Activated naive CD4-positive, alpha-beta T cell treated with anti-CD3 and anti-CD28 coated beads, Interleukin-2, amount 10 ng/mL, durations not matched to agents 7 days and 5 days (primary cell): ENCODE results near the gene ECSIT.
"Not testable (repeated sequence)": the region's sequence is repeated elsewhere in the genome, so short reads cannot be mapped to it uniquely, and the experiment has no call there.

ENCODE experiments used
- CTCF ChIA-PET: fragments of 350-600 bp; sonication (Branson Sonifier 250); formaldehyde crosslinking; loops from one replicate; lab custom pipeline; 2021; ENCODE audit warnings: antibody characterized with exemption; lab: Charles Lee
- DNase-seq: peaks from one replicate; pipeline ENCODE4 v3.0.0-alpha.2; 2020
- H3K27ac Mint-ChIP-seq: one replicate; pipeline ENCODE4 v1.8.0; 2021; ENCODE audit warnings: mild to moderate bottlenecking, moderate library complexity, mixed read lengths
- H3K27me3 Mint-ChIP-seq: one replicate; pipeline ENCODE4 v1.8.0; 2021; ENCODE audit warnings: mild to moderate bottlenecking, mixed read lengths
- H3K36me3 Mint-ChIP-seq: one replicate; pipeline ENCODE4 v1.8.0; 2021; ENCODE audit warnings: mixed read lengths
- H3K4me1 Mint-ChIP-seq: one replicate; pipeline ENCODE4 v1.8.0; 2021; ENCODE audit warnings: mixed read lengths
- H3K4me3 Mint-ChIP-seq: one replicate; pipeline ENCODE4 v1.8.0; 2021; ENCODE audit warnings: mild to moderate bottlenecking, moderate library complexity, mixed read lengths
- H3K9me3 Mint-ChIP-seq: one replicate; pipeline ENCODE4 v1.8.0; 2021; ENCODE audit warnings: mixed read lengths

The ECSIT gene

GRCh38 chr19:11482384-11483050, 46.4 kb downstream of the ECSIT start:
- Mint-ChIP-seq H3K27me3 (peaks cover 56% of the 10 kb centered on the region), H3K4me3 (peak overlapping the region; percentile 54), H3K4me1 (peaks cover 33% of the 10 kb centered on the region), H3K9me3 (no peaks in the 10 kb centered on the region), H3K36me3 (peaks cover 21% of the 10 kb centered on the region), H3K27ac (peak overlapping the region; percentile 29)
- CTCF ChIA-PET: interaction anchor here (0.6 to 2.0 kb wide), 24 partner anchors 9 to 356 kb away, joined by 3 to 19 read pairs (median 4); partner anchors contain the start of genes ELOF1, EPOR, ODAD3 and PRKCSH
- DNase-seq: peak; percentile 89

- H3K36me3 Mint-ChIP-seq: peaks cover 18% of the 10 kb centered on the region
- H3K27me3 Mint-ChIP-seq: peaks cover 63% of the 10 kb centered on the region
- H3K4me1 Mint-ChIP-seq: peaks cover 33% of the 10 kb centered on the region
- peak overlapping the region; percentile 52 for H3K27ac Mint-ChIP-seq
- H3K4me3 Mint-ChIP-seq: peak overlapping the region; percentile 54
- H3K9me3 Mint-ChIP-seq: no peaks in the 10 kb centered on the region
- DNase-seq: peak; percentile 84
- CTCF ChIA-PET: interaction anchor here (0.6 to 2.0 kb wide), 17 partner anchors 9 to 355 kb away, joined by 3 to 19 read pairs (median 4); partner anchors contain the start of genes ELOF1, EPOR, SWSAP1 and TSPAN16
These were observed 47.2 kb downstream of the ECSIT start for GRCh38 chr19:11481534-11482383.

DNA sequence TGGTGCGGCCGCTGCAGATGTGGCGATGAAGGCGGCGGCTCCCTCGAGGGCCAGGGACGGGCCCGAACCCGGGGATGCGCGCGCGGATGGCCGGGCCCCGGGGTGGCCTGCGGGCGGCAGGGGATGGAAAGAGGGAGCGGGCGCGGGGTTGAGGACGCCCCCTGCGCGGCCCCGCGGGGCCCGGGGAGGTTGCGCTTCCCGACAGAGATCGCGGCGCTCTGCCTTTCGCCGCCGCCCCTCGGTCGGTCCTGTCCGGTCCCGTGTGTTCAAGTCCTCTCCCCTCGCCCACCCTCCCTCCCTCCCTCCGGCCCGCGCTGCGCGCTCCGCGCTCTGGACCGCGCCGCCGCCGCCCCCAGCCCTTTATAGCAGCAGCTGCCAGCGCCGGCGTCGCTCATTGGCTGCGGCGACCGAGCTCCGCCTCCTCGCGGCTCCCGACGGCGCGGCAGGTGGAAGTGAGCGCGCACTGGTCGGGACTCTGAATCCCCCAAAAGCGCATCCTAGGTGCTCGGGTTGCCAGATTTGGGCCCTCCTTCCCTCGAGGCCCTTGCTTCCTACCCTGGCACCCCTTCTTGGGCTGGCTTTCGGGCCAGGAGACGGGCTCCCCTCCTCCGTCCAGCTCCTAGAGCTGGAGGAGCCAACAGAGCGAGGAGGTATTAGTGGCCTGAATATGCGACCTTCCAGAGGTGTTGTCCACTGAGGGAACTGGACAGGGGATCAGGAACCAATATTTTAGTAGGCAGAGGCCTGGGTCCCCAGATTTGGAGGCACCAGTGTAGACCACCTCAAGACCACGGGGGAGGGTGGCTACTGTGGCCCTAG, 48.0 kb downstream of the ECSIT start, which contains the start of gene ELAVL3:
Gene ELAVL3, minus strand, starts transcription at position 332 of the 819 bp plus-strand sequence. CDS start 438 bp downstream, outside the sequence.
- Mint-ChIP-seq H3K4me3 (peak within 1 kb of the TSS; percentile 54), H3K27me3 (peaks cover 70% of the 10 kb centered on the region), H3K4me1 (peaks cover 33% of the 10 kb centered on the region), H3K9me3 (no peaks in the 10 kb centered on the region), H3K36me3 (peaks cover 18% of the 10 kb centered on the region), H3K27ac (peak within 1 kb of the TSS; percentile 52)
- CTCF ChIA-PET: interaction anchor here (1.7 kb wide), 1 partner anchor 12 kb away, joined by 5 read pairs; no protein-coding TSS in a partner anchor
- no peak for DNase-seq

DNA sequence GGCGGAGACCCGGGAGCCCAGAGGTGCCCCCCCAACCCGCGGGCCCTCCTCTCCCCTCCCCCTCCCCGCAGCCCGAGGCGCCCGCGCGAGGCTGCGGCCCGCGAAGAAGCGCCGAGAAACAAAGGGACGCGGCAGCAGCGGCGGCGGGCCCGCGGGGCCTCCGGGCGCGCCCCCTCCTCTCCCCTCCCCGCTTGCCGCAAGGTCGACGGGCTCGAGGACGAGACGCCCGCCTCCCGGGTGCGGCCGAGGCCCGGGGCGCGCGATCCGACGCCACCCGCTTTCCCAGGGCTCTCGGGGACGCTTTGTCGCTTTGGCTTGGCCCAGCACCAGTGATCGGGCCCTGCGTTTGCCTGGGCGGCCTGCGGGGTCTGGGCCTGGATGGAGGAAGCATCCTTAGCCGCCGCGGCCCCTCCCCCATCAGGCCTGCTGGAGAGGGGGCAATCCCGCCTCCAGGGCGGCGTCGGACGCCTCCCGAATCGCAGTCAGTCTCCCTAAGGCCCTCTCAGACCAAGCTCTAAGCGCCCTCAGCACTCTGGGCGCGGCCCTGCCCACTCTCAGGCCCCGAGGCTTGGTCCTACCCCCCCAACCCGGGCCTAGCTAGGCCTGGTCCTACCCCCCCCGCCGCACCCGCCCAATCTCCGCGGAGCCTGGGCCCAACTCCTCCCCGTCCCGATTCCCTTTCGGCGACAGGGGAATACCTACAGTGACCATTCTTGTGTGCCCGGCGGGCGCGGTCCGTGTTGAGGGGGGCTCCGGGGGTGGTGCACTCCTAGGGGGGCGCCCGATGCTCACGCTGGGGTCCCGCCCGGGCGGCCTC, 48.8 kb downstream of the ECSIT start:
- peaks cover 78% of the 10 kb centered on the region for H3K27me3 Mint-ChIP-seq

DNA sequence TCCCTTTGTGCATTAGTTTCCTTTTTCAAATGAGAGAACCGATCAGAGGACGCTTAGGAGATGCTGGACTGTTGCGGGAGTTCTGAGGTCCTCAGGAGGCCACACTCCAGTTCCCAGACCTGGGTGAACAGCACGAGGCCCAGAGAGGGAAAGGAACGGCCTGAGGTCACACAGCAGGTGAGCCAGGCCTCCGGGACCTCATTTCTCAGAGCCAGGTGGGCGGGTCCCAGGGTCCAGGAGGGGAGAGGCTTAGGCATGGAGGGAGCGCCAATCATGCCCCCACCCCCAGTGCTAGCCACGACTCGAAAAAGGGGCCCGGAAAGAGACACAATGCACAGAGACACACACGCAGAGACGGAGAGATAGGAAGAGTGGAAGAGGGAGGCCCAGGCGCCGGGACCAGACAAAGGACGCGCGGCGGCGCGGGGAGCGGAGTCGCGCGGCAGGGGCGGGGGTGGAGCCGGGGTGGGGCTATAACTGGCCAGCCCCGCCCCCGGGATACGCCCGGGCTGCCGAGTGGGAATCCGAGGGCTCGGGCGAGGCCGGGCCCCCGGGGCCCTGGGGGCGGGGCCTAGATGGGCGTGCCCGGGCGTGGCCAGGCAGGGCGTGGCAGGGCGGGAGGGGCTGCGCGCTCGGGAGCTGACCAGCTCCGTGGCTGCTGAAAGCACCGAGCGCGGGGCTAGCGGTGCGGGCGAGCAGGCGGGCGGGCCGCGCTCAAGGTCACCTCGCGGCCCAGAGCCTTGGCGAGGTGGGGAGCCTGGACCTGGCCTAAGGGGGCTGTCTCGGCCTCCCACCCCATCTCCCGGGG, 49.6 kb downstream of the ECSIT start:
- H3K4me3 Mint-ChIP-seq: no peak overlapping the region
- peaks cover 78% of the 10 kb centered on the region for H3K27me3 Mint-ChIP-seq
- H3K9me3 Mint-ChIP-seq: no peaks in the 10 kb centered on the region
- H3K36me3 Mint-ChIP-seq: peaks cover 10% of the 10 kb centered on the region
- no peak overlapping the region for H3K27ac Mint-ChIP-seq
- no peak for DNase-seq
- H3K4me1 Mint-ChIP-seq: peaks cover 30% of the 10 kb centered on the region
- CTCF ChIA-PET: no interaction called here

More for the DNA sequence above, 48.8 kb downstream of the ECSIT start:
- Mint-ChIP-seq H3K36me3 (peaks cover 15% of the 10 kb centered on the region), H3K9me3 (no peaks in the 10 kb centered on the region), H3K4me3 (no peak overlapping the region), H3K4me1 (peaks cover 32% of the 10 kb centered on the region), H3K27ac (no peak overlapping the region)
- no peak for DNase-seq
- CTCF ChIA-PET: no interaction called here

GRCh38 chr19:11478167-11479089, 50.5 kb downstream of the ECSIT start:
- DNase-seq: no peak
- CTCF ChIA-PET: no interaction called here
- H3K27ac Mint-ChIP-seq: no peak overlapping the region
- peaks cover 7% of the 10 kb centered on the region for H3K36me3 Mint-ChIP-seq
- H3K27me3 Mint-ChIP-seq: peaks cover 78% of the 10 kb centered on the region
- H3K4me1 Mint-ChIP-seq: peaks cover 26% of the 10 kb centered on the region
- H3K4me3 Mint-ChIP-seq: no peak overlapping the region
- H3K9me3 Mint-ChIP-seq: no peaks in the 10 kb centered on the region

GRCh38 chr19:11475861-11476260, 53.1 kb downstream of the ECSIT start:
- Mint-ChIP-seq H3K4me1 (peaks cover 5% of the 10 kb centered on the region), H3K27me3 (peaks cover 71% of the 10 kb centered on the region), H3K4me3 (no peak overlapping the region), H3K36me3 (peaks cover 2% of the 10 kb centered on the region), H3K27ac (no peak overlapping the region), H3K9me3 (no peaks in the 10 kb centered on the region)
- CTCF ChIA-PET: interaction anchor here (1.4 kb wide), 1 partner anchor 93 kb away, joined by 3 read pairs; no protein-coding TSS in a partner anchor
- DNase-seq: no peak

GRCh38 chr19:11475343-11475742, 53.6 kb downstream of the ECSIT start:
- CTCF ChIA-PET: interaction anchor here (1.4 kb wide), 1 partner anchor 92 kb away, joined by 3 read pairs; no protein-coding TSS in a partner anchor
- not testable (repeated sequence) for H3K36me3 Mint-ChIP-seq, H3K9me3 Mint-ChIP-seq, H3K4me3 Mint-ChIP-seq, H3K27ac Mint-ChIP-seq, H3K4me1 Mint-ChIP-seq, DNase-seq
- peaks cover 66% of the 10 kb centered on the region for H3K27me3 Mint-ChIP-seq

GRCh38 chr19:11473725-11474124, 55.2 kb downstream of the ECSIT start:
- no peak for DNase-seq
- Mint-ChIP-seq H3K27ac (no peak overlapping the region), H3K9me3 (no peaks in the 10 kb centered on the region), H3K27me3 (peaks cover 50% of the 10 kb centered on the region), H3K4me1 (no peaks in the 10 kb centered on the region), H3K36me3 (no peaks in the 10 kb centered on the region), H3K4me3 (no peak overlapping the region)
- CTCF ChIA-PET: no interaction called here

DNA sequence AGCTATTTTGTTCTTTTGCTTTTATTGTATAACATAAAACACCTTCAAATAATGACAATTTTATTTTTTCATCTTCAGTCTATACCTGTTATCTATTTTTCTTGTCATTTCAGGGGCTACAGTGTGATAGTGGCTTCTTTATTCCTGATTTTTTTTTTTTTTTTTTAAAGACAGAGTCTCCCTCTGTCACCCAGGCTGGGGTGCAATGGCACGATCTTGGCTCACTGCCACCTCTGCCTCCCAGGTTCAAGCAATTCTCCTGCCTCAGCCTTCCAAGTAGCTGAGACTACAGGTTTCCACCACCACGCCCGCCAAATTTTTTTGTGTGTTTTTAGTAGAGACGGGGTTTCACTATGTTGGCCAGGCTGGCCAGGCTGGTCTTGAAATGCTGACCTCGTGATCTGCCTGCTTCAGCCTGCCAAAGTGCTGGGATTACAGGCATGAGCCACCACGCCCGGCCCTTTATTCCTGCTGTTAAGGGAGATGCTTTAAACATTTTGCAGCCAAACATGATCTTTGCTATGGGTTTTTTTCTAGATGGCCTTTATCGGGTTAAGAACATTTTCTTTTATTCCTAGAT, 60.6 kb downstream of the ECSIT start:
- H3K4me1 Mint-ChIP-seq, H3K27ac Mint-ChIP-seq, H3K4me3 Mint-ChIP-seq, H3K36me3 Mint-ChIP-seq, H3K9me3 Mint-ChIP-seq, DNase-seq: not testable (repeated sequence)
- H3K27me3 Mint-ChIP-seq: peaks cover 16% of the 10 kb centered on the region
- CTCF ChIA-PET: interaction anchor here (1.7 kb wide), 1 partner anchor 14 kb away, joined by 5 read pairs; no protein-coding TSS in a partner anchor

DNA sequence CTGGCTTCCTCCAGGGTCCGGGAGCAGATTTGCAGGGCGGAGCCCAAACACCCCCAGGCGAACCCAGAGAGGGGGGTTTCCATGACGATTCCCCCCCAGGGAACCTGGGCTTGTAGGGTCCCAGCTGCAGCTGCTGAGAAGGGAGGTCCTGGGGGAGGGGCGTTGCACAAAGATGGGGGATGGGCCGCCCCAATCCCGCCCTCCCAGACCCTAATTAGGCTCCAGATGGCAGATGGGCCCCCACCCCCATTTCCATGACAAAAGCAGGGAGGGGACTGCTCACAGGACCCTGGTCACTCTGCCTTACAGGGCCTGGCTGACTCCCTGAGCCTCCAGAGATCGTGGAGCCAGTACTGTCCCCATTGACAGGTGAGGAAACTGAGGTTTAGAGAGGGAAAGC, 63.3 kb downstream of the ECSIT start:
- Mint-ChIP-seq H3K4me1 (no peaks in the 10 kb centered on the region), H3K27me3 (peaks cover 4% of the 10 kb centered on the region), H3K9me3 (no peaks in the 10 kb centered on the region), H3K36me3 (no peaks in the 10 kb centered on the region), H3K4me3 (no peak overlapping the region), H3K27ac (no peak overlapping the region)
- CTCF ChIA-PET: no interaction called here
- no peak for DNase-seq
